HG03442 (cell line): Measurements from ENCODE around the gene AFF3.
"Not testable (repeated sequence)": the region's sequence is repeated elsewhere in the genome, so short reads cannot be mapped to it uniquely, and the experiment has no call there.

Source experiments
- ATAC-seq: cut with Tn5 transposase; IDR thresholded peaks from one replicate; pipeline ENCODE4 v1.9.1; 2021; ENCODE audit warnings: mild to moderate bottlenecking, moderate library complexity; ENCODE audit not compliant: unreplicated experiment

AFF3 gene

GRCh38 chr2:99775585-99775984 lies 366.8 kb downstream of the AFF3 start:
- ATAC-seq: no peak

- ATAC-seq: not testable (repeated sequence)
Observed at GRCh38 chr2:99773642-99774041, 368.7 kb downstream of the AFF3 start.

- no peak for ATAC-seq
Observed at GRCh38 chr2:99772591-99773331, 369.6 kb downstream of the AFF3 start.

- no peak for ATAC-seq
Observed at GRCh38 chr2:99771681-99772333, 370.6 kb downstream of the AFF3 start.

GRCh38 chr2:99770876-99771275 lies 371.5 kb downstream of the AFF3 start:
- ATAC-seq: no peak

GRCh38 chr2:99765731-99766318 lies 376.6 kb downstream of the AFF3 start:
- no peak for ATAC-seq

GRCh38 chr2:99763764-99764163 lies 378.6 kb downstream of the AFF3 start:
- ATAC-seq: no peak

- ATAC-seq: no peak
Observed at GRCh38 chr2:99762714-99763113, 379.7 kb downstream of the AFF3 start.

GRCh38 chr2:99757611-99758114 lies 384.7 kb downstream of the AFF3 start:
- no peak for ATAC-seq

GRCh38 chr2:99756059-99756458 lies 386.3 kb downstream of the AFF3 start:
- ATAC-seq: no peak

- ATAC-seq: no peak
Observed at GRCh38 chr2:99754210-99754609, 388.2 kb downstream of the AFF3 start.

GRCh38 chr2:99753505-99753904 lies 388.9 kb downstream of the AFF3 start:
- ATAC-seq: no peak

- no peak for ATAC-seq
Observed at GRCh38 chr2:99748344-99748743, 394.0 kb downstream of the AFF3 start.

- no peak for ATAC-seq
Observed at GRCh38 chr2:99747842-99748241, 394.5 kb downstream of the AFF3 start.

GRCh38 chr2:99743146-99743545 lies 399.2 kb downstream of the AFF3 start:
- ATAC-seq: no peak

- ATAC-seq: no peak
Observed at GRCh38 chr2:99737537-99737936, 404.9 kb downstream of the AFF3 start.

- ATAC-seq: no peak
Observed at GRCh38 chr2:99735753-99736152, 406.6 kb downstream of the AFF3 start.

- not testable (repeated sequence) for ATAC-seq
Observed at GRCh38 chr2:99735314-99735713, 407.1 kb downstream of the AFF3 start.

- no peak for ATAC-seq
Observed at GRCh38 chr2:99734236-99734635, 408.2 kb downstream of the AFF3 start.

- no peak for ATAC-seq
Observed at GRCh38 chr2:99729104-99730025, 413.0 kb downstream of the AFF3 start.

- ATAC-seq: no peak
Observed at GRCh38 chr2:99728166-99728565, 414.2 kb downstream of the AFF3 start.
